ENCODE measurements around the gene DYNC2I2.

- TF ChIP-seq CTCF (IDR thresholded peaks at IDR 0.05) = no peak
- no peak for TF ChIP-seq POLR2A (IDR thresholded peaks at IDR 0.05)
These were observed 56.5 kb downstream of the DYNC2I2 start for GRCh38 chr9:128600099-128600498.

All from suprapubic skin (tissue), 3 donors.